BJ (cell line): ENCODE measurements around the gene GAD1. TPM values are rescaled to one million over a fixed set of nuclear protein-coding genes. Genes with fewer than 3 reads are reported as not detected.
A peak's percentile ranks its signal among the peaks of the same experiment; 100 is the strongest.

Source experiments
- CTCF ChIA-PET: fragments of 350-600 bp; formaldehyde crosslinking; extraction: SDS; loops from one replicate; lab custom pipeline; 2021; ENCODE audit warnings: antibody characterized with exemption, inconsistent platforms; lab: Yijun Ruan, JAX
- POLR2A ChIA-PET: fragments of 300-600 bp; sonication (Branson Sonifier 250); formaldehyde crosslinking; extraction: SDS; loops from one replicate; lab custom pipeline; 2021; ENCODE audit warnings: antibody characterized with exemption; lab: Charles Lee
- DNase-seq: peaks from one replicate; pipeline ENCODE4 v3.0.0-alpha.2; 2011; ENCODE audit warnings: low read depth
- H3K27me3 ChIP-seq: 2 replicates; pipeline ENCODE4 v1.6.0; 2011; ENCODE audit warnings: low read length; ENCODE audit not compliant: control insufficient read depth, insufficient read depth
- H3K36me3 ChIP-seq: 2 replicates; pipeline ENCODE4 v1.5.1; 2011; ENCODE audit warnings: low read length; ENCODE audit not compliant: control insufficient read depth, insufficient read depth
- H3K4me3 ChIP-seq: 2 replicates; pipeline ENCODE4 v1.5.1; 2011; ENCODE audit warnings: low read depth, mild to moderate bottlenecking, control low read depth, low read length
- polyA plus RNA-seq: library from polyadenylated mRNA; depleted of rRNA; stranded (reverse); fragments of >200 nt; gene quantifications from 2 replicates; pipeline ENCODE4 v1.2.3, GENCODE V29; 2011
- TF ChIP-seq, protein P1 (sequence below): IDR thresholded peaks from 2 replicates; pipeline ENCODE4 v1.5.1; 2011; ENCODE audit warnings: low read depth, mild to moderate bottlenecking, control low read depth, inconsistent platforms, low read length, moderate library complexity; ENCODE audit not compliant: insufficient read depth

Gene GAD1
- polyA plus RNA-seq, 1 experiment = 0.63 TPM

- POLR2A ChIA-PET = no interaction called here
- Histone ChIP-seq H3K36me3 (no peaks in the 10 kb centered on the region), H3K4me3 (no peak overlapping the region), H3K27me3 (peaks cover 5% of the 10 kb centered on the region; the same call in 1 of the 2 replicates)
- TF ChIP-seq, protein P1, sequence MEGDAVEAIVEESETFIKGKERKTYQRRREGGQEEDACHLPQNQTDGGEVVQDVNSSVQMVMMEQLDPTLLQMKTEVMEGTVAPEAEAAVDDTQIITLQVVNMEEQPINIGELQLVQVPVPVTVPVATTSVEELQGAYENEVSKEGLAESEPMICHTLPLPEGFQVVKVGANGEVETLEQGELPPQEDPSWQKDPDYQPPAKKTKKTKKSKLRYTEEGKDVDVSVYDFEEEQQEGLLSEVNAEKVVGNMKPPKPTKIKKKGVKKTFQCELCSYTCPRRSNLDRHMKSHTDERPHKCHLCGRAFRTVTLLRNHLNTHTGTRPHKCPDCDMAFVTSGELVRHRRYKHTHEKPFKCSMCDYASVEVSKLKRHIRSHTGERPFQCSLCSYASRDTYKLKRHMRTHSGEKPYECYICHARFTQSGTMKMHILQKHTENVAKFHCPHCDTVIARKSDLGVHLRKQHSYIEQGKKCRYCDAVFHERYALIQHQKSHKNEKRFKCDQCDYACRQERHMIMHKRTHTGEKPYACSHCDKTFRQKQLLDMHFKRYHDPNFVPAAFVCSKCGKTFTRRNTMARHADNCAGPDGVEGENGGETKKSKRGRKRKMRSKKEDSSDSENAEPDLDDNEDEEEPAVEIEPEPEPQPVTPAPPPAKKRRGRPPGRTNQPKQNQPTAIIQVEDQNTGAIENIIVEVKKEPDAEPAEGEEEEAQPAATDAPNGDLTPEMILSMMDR = no peak
- CTCF ChIA-PET = interaction anchor here (0.7 kb wide), 1 partner anchor 15 kb away, joined by 4 read pairs; no protein-coding TSS in a partner anchor
- no peak for DNase-seq
These were observed 13.5 kb downstream of the GAD1 start for GRCh38 chr2:170830166-170830565.

DNA sequence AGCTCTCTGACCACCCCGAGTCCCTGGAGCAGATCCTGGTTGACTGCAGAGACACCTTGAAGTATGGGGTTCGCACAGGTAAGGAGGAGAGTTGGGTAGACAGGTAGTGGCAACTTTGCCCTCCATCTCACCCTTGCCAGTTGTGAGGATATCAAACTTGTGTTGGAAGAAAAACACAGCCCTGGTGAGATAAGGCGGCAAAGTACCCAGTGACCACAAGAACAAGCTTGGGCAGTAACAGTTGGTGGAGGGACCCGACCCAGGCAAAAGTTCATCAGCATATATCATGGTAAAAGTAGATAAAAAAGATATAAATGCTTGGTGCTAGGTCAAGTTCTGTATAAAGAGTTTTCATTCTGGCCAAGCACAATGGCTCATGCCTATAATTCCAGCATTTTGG is 14.4 kb downstream of the GAD1 start:
- CTCF ChIA-PET = interaction anchor here (0.6 kb wide), 1 partner anchor 1448 kb away, joined by 3 read pairs; no protein-coding TSS in a partner anchor

GRCh38 chr2:170836027-170836426 is 19.3 kb downstream of the GAD1 start:
- DNase-seq = no peak
- H3K27me3 ChIP-seq = no peaks in the 10 kb centered on the region
- ChIA-PET POLR2A (interaction anchor here (0.6 kb wide), 1 partner anchor 305 kb away, joined by 6 read pairs; no protein-coding TSS in a partner anchor), CTCF (no interaction called here)
- no peak overlapping the region for H3K4me3 ChIP-seq
- TF ChIP-seq, protein P1 = no peak
- H3K36me3 ChIP-seq = no peaks in the 10 kb centered on the region

More for the DNA sequence above, 14.4 kb downstream of the GAD1 start:
- Histone ChIP-seq H3K4me3 (no peak overlapping the region), H3K27me3 (peaks cover 3% of the 10 kb centered on the region; the same call in 1 of the 2 replicates), H3K36me3 (no peaks in the 10 kb centered on the region)
- TF ChIP-seq, protein P1 = no peak
- POLR2A ChIA-PET = no interaction called here
- no peak for DNase-seq

DNA sequence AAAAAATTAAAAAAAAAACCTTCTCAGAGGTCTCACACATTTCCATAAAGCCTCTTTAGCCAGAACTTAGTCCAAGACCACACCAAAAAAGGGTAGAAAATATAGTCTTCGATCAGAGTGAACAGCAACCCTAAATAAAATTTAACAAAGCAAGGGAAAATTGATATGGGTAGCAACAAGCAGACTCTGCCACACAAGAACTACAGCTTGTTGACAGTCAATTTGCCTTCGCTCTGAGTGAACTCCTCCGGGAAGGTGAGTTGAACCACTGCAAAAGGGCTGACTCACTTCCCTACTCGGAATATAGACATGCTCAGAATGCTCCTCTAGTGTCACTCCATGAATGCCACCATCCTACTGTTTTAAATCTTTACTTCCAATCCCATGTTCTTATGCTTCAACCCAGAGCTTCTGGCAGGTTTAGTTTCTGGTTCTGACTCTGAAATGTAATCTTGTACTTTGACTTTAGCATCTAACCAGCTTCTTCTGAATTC is 24.1 kb downstream of the GAD1 start:
- POLR2A ChIA-PET = no interaction called here
- TF ChIP-seq, protein P1 = no peak
- DNase-seq = no peak
- Histone ChIP-seq H3K27me3 (no peaks in the 10 kb centered on the region), H3K36me3 (no peaks in the 10 kb centered on the region), H3K4me3 (no peak overlapping the region)
- CTCF ChIA-PET = interaction anchor here (1.2 kb wide), 1 partner anchor 8 kb away, joined by 4 read pairs; no protein-coding TSS in a partner anchor

DNA sequence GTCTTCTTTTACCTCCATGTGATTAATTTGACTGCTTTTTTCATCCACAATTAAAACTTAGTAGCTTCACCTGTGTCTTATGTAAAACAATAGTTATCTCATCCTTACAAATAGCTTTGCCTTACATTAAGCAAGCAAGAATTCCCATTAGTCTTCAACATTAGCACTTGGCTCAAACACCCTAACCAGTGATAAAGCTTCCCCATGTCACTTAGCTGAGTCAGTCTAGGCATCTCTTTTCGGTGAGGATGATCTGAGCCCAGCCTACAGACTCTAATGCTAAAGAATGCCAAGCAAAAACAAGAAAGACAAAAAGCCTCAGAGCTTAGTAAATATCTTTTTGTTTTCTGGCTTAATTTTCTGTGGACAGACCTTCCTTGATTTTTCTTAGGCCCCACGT is 26.1 kb downstream of the GAD1 start:
- TF ChIP-seq, protein P1 = no peak
- Histone ChIP-seq H3K4me3 (no peak overlapping the region), H3K36me3 (no peaks in the 10 kb centered on the region), H3K27me3 (no peaks in the 10 kb centered on the region)
- CTCF ChIA-PET = interaction anchor here (0.6 to 1.9 kb wide), 6 partner anchors 20 to 468 kb away, joined by 3 to 6 read pairs (median 3); no protein-coding TSS in a partner anchor
- POLR2A ChIA-PET = interaction anchor here (0.6 kb wide), 2 partner anchors 38 to 1350 kb away, joined by 3 to 7 read pairs; no protein-coding TSS in a partner anchor
- DNase-seq = peak; percentile 9
